ENCODE data around the gene ACSF3. TPM values are rescaled to one million over a fixed set of nuclear protein-coding genes. Genes with fewer than 3 reads are reported as not detected.
"Not testable (repeated sequence)": the region's sequence is repeated elsewhere in the genome, so short reads cannot be mapped to it uniquely, and the experiment has no call there.

The ACSF3 gene
- total and polyA plus RNA-seq, 4 donors, result 15.3 to 27.3 (median 18.8) TPM

GRCh38 chr16:89164847-89165680 is 71.4 kb downstream of the ACSF3 start:
- Histone ChIP-seq H3K27ac (ENCODE audit: low read depth in 1 of 2, low read length in 2 of 2) (no peak overlapping the region), H3K9me3 (ENCODE audit: control insufficient read depth in 4 of 4, low read length in 3 of 4) (no peaks in the 10 kb centered on the region), H3K4me3 (ENCODE audit: low read depth in 1 of 3, low read length in 3 of 3) (no peak overlapping the region), H3K27me3 (ENCODE audit: control insufficient read depth in 4 of 4, insufficient read depth in 4 of 4, low read length in 3 of 4) (peaks cover 0 to 3% (median 0%) of the 10 kb centered on the region in 4 donors), H3K4me1 (ENCODE audit: control insufficient read depth in 4 of 4, insufficient read depth in 4 of 4, low read length in 3 of 4) (peaks cover 0 to 6% (median 3%) of the 10 kb centered on the region in 4 donors), H3K9ac (ENCODE audit: low read depth in 1 of 2, low read length in 2 of 2) (no peak overlapping the region), H3K36me3 (ENCODE audit: control insufficient read depth in 4 of 4, insufficient read depth in 3 of 4, low read depth in 1 of 4, low read length in 3 of 4) (no peaks in the 10 kb centered on the region)
- TF ChIP-seq TAF1 (conservative IDR thresholded peaks at IDR 0.05) (no peak), FOXA1 (IDR thresholded peaks at IDR 0.05) (no peak), JUND (IDR thresholded peaks at IDR 0.05) (no peak), YY1 (IDR thresholded peaks at IDR 0.05) (no peak), CTCF (IDR thresholded peaks at IDR 0.05; ENCODE audit: low read depth, low read length, missing input control) (no peak), REST (IDR thresholded peaks at IDR 0.05) (no peak), HNF4G (IDR thresholded peaks at IDR 0.05) (no peak)
- DNase-seq (ENCODE audit: low spot score), result no peak
- WGBS, result 73% methylated on average over 20 of the region's 20 CpGs

DNA sequence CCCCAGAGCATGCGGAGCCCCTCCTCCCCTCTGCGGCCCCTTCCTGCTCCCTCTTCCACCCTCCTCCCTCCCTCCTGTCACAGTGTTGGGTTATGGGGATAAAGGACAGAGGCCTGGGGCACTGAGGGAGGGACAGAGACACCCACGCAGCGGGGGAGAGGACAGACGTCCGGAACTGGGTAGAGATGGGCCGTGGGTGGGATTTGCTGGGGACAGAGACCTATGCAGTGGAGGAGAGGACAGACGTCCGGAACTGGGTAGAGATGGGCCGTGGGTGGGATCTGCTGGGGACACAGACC is 72.0 kb downstream of the ACSF3 start:
- H3K4me1 ChIP-seq (ENCODE audit: control insufficient read depth in 4 of 4, insufficient read depth in 4 of 4, low read length in 3 of 4); H3K9me3 ChIP-seq (ENCODE audit: control insufficient read depth in 4 of 4, low read length in 3 of 4); H3K9ac ChIP-seq (ENCODE audit: low read depth in 1 of 2, low read length in 2 of 2); H3K4me3 ChIP-seq (ENCODE audit: low read depth in 1 of 3, low read length in 3 of 3); H3K27me3 ChIP-seq (ENCODE audit: control insufficient read depth in 4 of 4, insufficient read depth in 4 of 4, low read length in 3 of 4); H3K27ac ChIP-seq (ENCODE audit: low read depth in 1 of 2, low read length in 2 of 2); DNase-seq (ENCODE audit: low spot score); H3K36me3 ChIP-seq (ENCODE audit: control insufficient read depth in 4 of 4, insufficient read depth in 3 of 4, low read depth in 1 of 4, low read length in 3 of 4): not testable (repeated sequence)
- 67% methylated on average over 10 of the region's 10 CpGs for WGBS

- Histone ChIP-seq H3K27me3 (ENCODE audit: control insufficient read depth in 4 of 4, insufficient read depth in 4 of 4, low read length in 3 of 4) (peaks cover 0 to 3% (median 0%) of the 10 kb centered on the region in 4 donors), H3K36me3 (ENCODE audit: control insufficient read depth in 4 of 4, insufficient read depth in 3 of 4, low read depth in 1 of 4, low read length in 3 of 4) (no peaks in the 10 kb centered on the region), H3K9me3 (ENCODE audit: control insufficient read depth in 4 of 4, low read length in 3 of 4) (no peaks in the 10 kb centered on the region), H3K9ac (ENCODE audit: low read depth in 1 of 2, low read length in 2 of 2) (no peak overlapping the region), H3K4me3 (ENCODE audit: low read depth in 1 of 3, low read length in 3 of 3) (no peak overlapping the region), H3K27ac (ENCODE audit: low read depth in 1 of 2, low read length in 2 of 2) (no peak overlapping the region), H3K4me1 (ENCODE audit: control insufficient read depth in 4 of 4, insufficient read depth in 4 of 4, low read length in 3 of 4) (peaks cover 3 to 13% (median 7%) of the 10 kb centered on the region in 4 donors)
- DNase-seq (ENCODE audit: low spot score), result no peak
- 62% methylated on average over 18 of the region's 18 CpGs for WGBS
- TF ChIP-seq YY1 (IDR thresholded peaks at IDR 0.05) (no peak), TAF1 (conservative IDR thresholded peaks at IDR 0.05) (no peak), SP1 (IDR thresholded peaks at IDR 0.05) (no peak), FOXA1 (IDR thresholded peaks at IDR 0.05) (no peak), EGR1 (IDR thresholded peaks at IDR 0.05; ENCODE audit: low read depth in 2 of 2) (no peak)
Measured at GRCh38 chr16:89166696-89167424, 73.2 kb downstream of the ACSF3 start.
